ENCODE results near the gene KDF1.
A peak's percentile ranks its signal among the peaks of the same experiment; 100 is the strongest.
"Not testable (repeated sequence)": the region's sequence is repeated elsewhere in the genome, so short reads cannot be mapped to it uniquely, and the experiment has no call there.

Gene KDF1

DNA sequence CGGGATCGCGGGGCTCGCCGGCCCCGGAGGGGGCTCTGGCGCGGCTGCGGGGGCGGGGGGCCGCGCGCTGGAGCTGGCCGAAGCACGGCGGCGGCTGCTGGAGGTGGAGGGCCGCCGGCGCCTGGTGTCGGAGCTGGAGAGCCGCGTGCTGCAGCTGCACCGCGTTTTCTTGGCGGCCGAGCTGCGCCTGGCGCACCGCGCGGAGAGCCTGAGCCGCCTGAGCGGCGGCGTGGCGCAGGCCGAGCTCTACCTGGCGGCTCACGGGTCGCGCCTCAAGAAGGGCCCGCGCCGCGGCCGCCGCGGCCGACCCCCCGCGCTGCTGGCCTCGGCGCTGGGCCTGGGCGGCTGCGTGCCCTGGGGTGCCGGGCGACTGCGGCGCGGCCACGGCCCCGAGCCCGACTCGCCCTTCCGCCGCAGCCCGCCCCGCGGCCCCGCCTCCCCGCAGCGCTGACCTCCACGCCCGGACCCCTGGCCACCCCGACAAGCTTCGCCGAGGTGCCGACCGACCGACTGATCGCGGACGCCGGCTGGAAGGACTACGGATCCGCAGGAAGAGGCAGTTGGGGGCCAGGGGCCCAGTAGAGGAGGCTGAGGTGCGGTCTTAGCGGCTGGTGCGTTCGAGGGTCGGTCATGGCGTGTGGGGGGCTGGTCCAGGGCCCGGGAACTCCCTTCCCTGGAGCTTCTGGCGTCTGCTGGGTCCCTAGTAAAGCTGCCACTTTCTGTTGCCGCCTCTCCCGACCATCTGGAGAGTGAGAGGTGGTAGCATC, 33.9 kb upstream of the KDF1 start:
- no peak for DNase-seq (ENCODE audit: low spot score)

DNA sequence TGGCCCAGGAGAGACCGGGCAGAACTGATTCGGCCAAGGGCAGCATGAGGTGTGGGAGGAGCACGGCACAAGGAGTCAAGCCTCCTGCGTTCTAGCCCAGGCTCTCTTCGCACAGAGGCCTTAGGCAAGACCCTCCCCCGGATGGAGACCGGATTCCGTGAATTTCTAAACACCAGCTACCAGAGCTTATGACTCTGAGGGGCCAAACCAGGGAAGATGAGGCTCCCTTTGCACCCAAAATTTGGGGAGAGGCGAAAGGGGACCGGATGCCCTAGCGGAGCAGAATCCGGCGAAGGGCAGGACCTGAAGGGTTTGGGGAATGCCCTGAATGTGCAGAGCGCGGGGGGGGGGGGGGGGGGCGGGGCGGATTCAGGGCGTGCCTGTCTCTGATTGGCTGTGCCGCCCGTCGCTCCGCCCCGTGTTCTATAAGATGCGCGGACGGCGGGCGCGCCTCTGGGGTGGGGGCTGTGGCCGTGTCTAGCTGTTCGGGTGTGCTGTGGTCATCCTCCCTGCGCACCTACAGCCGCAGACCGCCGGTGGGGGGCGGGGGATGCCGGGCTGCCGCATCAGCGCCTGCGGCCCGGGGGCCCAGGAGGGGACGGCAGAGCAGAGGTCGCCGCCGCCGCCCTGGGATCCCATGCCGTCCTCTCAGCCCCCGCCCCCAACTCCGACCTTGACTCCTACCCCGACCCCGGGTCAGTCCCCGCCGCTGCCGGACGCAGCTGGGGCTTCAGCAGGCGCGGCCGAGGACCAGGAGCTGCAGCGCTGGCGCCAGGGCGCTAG, 33.2 kb upstream of the KDF1 start, which contains the start of gene TRNP1:
Gene TRNP1, plus strand, starts transcription at position 456 of the 783 bp plus-strand sequence. Its CDS starts 95 bp downstream, at position 551.
- DNase-seq (ENCODE audit: low spot score), result peak; percentile 55

DNA sequence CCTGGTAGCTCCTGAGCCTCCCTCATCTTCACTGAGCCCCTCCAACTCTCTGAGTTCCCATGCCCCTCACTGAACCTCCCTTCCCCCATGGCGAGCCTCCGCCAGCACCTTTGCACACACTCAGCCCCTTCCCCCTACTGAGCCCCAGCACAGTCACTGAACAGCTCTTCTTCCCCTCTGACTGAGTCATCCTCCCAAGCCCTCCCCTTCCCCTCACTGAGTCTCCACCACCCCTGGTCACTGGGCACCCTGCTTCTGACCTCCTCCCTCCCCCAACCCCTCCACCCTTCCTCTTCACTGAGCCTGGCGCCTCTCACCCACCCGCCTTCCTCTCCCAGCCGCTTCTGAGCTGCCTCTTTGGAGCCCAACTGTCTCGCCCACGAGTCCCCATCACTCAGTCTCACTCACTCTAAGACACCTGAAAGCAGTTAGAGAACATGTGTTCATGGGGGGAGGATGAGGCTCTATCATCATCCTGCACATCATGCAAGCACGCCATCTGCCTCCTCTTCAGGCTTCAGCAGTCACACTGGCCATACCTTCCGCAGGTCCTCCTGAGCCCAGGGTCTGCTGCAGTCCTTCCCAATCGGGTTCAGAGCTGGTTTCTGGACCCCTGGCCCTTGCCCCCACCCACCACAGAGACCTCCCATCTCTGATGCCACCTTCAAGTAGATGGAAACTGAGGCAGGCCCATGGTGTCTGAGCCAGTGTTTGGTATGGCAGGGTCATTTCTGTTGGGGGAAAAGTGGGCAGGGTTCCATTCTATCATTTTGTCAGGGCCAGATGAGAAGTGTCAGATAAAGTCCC, 31.2 kb upstream of the KDF1 start:
- DNase-seq (ENCODE audit: low spot score), result peak; percentile 74

DNA sequence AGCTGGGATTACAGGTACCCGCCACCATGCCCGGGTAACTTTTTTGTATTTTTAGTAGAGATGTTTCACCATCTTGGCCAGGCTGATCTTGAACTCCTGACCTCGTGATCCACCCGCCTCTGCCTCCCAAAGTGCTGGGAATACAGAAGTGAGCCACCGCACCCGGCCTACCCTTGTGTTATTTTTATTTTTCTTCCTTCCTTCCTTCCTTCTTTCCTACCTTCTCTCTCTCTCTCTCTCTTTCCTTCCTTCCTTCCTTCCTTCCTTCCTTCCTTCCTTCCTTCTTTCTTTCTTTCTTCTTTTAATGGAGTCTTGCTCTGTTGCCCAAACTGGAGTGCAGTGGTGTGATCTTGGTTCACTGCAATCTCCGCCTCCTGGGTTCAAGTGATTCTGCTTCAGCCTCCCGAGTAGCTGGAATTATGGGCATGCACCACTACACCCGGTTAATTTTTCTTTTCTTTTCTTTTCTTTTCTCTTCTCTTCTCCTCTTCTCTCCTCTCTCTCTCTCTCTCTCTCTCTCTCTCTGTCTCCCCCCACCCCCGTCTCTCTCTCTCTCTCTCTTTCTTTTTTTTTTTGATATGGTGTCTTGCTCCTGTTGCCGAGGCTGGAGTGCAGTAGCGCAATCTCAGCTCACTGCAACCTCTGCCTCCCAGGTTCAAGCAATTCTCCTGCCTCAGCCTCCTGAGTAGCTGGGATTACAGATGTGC, 29.3 kb upstream of the KDF1 start:
- not testable (repeated sequence) for DNase-seq (ENCODE audit: low spot score)

DNA sequence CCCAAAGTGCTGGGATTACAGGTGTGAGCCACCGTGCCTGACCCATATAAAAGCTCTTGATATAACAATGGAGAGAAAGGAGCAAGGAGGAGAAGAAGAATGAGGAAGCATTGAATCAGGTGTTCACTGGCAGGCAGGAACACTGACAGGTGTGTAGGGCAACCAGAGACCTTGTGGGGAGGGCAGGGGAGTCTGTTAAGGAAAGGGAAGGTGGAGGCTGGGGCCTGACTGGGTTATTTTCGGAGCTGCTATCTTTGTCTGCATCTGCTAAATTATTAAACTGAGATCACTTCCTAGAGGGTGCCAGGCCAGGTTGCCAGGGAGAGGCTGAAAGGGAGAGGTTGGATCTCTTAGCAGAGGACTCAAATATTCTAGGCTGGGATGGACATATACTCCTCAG, 26.4 kb upstream of the KDF1 start:
- peak; percentile 59 for DNase-seq (ENCODE audit: low spot score)

DNA sequence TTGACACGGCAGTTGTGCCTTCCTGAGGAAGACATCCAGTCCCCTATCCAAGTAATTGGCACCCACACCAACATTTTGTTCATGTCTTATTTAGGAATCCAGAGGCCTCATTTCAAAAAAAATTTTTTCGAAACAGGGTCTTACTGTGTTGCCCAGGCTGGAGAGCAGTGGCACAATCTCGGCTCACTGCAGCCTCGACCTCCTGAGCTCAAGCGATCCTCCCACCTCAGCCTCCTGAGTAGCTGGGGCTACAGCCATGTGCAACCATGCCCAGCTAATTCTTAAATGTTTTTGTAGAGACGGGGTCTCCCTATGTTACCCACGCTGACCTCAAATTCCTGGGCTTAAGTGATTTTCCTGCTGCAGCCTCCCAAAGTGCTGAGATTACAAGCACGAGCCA, 24.0 kb upstream of the KDF1 start:
- no peak for DNase-seq (ENCODE audit: low spot score)

DNA sequence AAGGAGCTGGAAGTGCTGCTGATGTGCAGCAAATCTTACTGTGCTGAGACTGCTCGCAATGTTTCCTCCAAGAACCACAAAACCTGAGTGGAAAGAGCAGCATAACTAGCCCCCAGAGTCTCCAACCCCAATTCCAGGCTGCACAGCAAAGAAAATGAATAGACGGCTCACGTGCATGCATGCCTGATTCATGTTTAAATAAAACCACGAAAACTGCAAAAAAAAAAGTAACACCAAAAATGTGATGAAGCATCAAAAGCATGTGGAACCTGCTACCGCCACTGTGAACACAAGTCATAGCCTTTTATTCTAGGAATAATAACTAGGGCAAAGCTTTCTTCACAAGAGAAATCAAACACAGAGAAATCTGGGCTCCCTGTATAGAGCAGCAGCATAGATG, 23.6 kb upstream of the KDF1 start:
- no peak for DNase-seq (ENCODE audit: low spot score)

- DNase-seq (ENCODE audit: low spot score), result no peak
Measured at GRCh38 chr1:26981146-26981846, 21.0 kb upstream of the KDF1 start.

GRCh38 chr1:26978901-26979300, 18.6 kb upstream of the KDF1 start:
- DNase-seq (ENCODE audit: low spot score), result no peak

- no peak for DNase-seq (ENCODE audit: low spot score)
Measured at GRCh38 chr1:26976621-26977510, 16.6 kb upstream of the KDF1 start.

- no peak for DNase-seq (ENCODE audit: low spot score)
Measured at GRCh38 chr1:26972821-26973220, 12.6 kb upstream of the KDF1 start.

DNA sequence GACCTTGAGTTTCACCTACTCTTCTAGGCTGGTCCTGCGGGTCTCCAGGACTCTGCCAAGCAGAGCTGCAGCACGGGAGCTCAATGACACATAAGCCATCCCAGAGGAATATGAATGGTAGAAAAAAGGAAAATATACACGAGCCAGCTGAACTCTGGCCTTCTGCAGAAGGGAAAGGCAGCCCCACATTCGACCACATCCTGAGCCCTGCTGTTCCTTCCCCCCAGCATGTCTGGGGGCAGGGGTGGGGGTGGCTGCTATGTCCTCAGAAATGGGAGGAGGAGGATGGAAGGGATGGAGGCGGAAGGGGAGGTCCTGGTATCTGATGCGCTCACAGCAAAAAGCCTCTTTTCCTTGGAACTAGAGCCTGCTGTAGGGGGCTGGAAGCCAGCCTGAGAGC, 12.1 kb upstream of the KDF1 start:
- no peak for DNase-seq (ENCODE audit: low spot score)

DNA sequence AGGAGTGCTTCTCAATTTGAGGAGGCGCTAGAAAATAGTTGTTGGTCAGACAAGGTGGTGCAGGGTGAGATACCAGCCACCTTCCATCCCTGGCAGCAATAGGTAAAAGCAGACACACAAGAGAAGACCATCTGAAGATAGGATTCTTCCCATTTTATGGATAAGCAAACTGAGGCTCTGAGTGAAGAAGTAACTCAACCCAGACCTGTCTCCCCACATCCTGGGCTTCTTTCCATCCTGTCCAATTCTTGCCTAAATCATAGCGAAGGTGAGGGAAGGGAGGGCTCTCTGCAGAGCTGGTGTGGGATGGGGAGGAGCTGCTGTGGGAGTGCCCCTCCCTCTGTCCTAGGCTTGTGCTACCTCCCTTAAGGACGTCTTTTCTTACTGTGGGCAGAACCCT, 11.3 kb upstream of the KDF1 start:
- DNase-seq (ENCODE audit: low spot score), result no peak

- DNase-seq (ENCODE audit: low spot score), result no peak
Measured at GRCh38 chr1:26970810-26971209, 10.5 kb upstream of the KDF1 start.

GRCh38 chr1:26965628-26966027, 5.4 kb upstream of the KDF1 start:
- DNase-seq (ENCODE audit: low spot score), result no peak

GRCh38 chr1:26965213-26965612, 4.9 kb upstream of the KDF1 start:
- DNase-seq (ENCODE audit: low spot score), result no peak

GRCh38 chr1:26961826-26962225, 1.6 kb upstream of the KDF1 start:
- DNase-seq (ENCODE audit: low spot score), result no peak

DNA sequence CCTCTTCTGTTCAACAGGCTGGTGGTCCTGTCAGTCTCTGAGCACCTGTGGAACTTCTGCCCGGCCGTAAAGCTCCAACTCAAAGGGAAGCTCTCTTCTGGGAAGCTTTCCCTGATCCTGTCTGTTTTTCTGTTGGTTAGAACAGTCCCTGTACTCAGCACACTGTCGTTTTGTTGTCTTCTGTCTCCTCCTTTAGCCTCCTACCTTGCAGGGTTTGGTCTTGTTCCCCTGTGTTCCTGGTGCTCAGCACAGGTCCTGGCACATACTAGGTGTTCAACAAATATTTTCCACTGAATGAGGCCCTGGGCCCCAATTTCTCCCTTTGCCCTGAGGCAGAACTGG, 328 bp upstream of the KDF1 start:
- no peak for DNase-seq (ENCODE audit: low spot score)

DNA sequence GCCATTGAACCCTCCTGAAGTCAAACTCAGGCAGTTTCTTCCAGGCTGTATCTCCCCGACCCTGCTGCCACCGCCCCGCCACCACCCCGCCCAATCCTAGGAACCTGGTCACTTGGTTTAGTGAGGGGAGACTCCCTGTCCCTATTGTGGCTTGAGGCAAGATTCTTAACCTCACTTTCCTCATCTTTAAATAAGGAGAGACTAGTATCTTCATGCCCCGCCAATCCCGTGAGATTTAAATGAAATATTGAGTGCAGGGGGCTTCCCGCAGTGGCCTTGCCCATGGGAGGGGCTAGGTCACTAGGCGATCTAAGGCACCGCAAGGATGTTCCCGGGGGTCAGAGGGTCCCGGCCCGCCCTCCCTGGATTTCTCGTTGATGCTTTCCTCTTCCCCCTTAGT, 998 bp downstream of the KDF1 start:
- no peak for DNase-seq (ENCODE audit: low spot score)

GRCh38 chr1:26957306-26957705, 3.0 kb downstream of the KDF1 start:
- DNase-seq (ENCODE audit: low spot score), result no peak

All from putamen (tissue), 1 donor.